Ureter (tissue), 1 donor: ENCODE results near the gene AKR1C1. TPM values are rescaled to one million over a fixed set of nuclear protein-coding genes. Genes with fewer than 3 reads are reported as not detected.
"Not testable (repeated sequence)": the region's sequence is repeated elsewhere in the genome, so short reads cannot be mapped to it uniquely, and the experiment has no call there.

Experiments
- DNase-seq: peaks from one replicate; pipeline ENCODE4 v3.0.0-alpha.2; 2020; ENCODE audit warnings: low spot score
- total RNA-seq: library from RNA; stranded (reverse); gene quantifications from one replicate; pipeline ENCODE4 v1.2.4, GENCODE V29; 2023
- donor health status: DM: yes; HTN: yes; CAD: no.

AKR1C1 gene
- total RNA-seq, 1 donor from 2014 or later = 31.4 TPM

DNA sequence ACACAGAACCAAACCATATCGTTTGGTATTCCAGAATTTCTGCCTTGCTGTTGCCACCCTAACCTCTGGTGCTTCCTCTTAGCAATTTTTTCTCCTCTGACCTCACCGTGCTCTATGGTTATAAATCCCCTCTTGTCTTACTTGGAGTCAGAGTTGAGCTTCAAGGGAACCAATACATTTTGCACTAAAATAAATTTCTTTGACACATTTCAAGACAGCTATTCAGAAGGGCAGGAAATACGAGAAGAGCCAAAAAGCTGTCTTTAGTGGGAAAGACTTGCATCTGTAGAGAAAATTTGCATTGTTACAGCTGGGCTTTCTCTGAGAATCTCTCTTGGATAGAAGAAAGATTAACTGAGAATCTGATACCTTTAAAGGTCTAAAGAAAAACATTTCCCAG, 54.9 kb downstream of the AKR1C1 start:
- no peak for DNase-seq

GRCh38 chr10:5018671-5019277, 55.6 kb downstream of the AKR1C1 start:
- peak; percentile 60 for DNase-seq

DNA sequence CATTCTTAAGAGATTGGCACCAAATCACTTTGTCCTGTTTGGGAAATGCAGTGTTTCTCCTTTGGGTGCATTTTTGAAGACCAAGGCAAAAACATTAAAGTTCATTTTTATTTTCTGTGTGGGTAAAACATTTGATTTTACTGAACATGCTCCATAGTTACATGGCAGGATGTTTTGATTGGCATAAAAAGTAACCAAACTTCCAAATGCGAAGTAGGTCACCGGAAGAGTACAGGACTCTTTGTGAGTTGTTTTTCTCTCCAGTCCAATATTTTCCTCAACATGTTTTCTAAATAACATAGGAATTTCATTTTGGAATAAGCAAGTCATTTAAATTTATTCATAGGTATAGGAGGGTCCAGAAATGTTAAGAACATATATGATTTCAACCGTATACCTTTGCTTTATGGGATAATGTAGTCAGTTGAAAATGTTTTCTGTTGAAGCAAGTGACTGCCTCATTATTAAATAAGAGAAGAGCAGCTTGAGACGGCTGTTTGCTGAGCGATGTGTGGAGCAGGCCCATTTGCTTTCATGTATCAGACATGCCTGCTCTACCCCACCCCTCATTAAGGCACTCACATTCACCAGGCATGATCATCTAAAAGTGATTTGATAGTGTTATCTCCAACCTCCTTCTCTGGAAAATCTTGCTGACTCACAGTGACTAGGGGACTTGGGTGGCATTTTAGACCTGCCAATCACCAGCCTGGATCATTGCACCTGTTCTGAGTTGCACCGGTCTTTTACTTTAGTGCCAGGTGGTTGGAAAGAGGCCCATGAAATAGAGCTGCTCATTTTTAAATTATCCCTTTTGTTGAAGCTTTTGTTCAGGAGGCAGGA, 56.8 kb downstream of the AKR1C1 start:
- DNase-seq = not testable (repeated sequence)

GRCh38 chr10:5021624-5022290, 58.5 kb downstream of the AKR1C1 start:
- not testable (repeated sequence) for DNase-seq

DNA sequence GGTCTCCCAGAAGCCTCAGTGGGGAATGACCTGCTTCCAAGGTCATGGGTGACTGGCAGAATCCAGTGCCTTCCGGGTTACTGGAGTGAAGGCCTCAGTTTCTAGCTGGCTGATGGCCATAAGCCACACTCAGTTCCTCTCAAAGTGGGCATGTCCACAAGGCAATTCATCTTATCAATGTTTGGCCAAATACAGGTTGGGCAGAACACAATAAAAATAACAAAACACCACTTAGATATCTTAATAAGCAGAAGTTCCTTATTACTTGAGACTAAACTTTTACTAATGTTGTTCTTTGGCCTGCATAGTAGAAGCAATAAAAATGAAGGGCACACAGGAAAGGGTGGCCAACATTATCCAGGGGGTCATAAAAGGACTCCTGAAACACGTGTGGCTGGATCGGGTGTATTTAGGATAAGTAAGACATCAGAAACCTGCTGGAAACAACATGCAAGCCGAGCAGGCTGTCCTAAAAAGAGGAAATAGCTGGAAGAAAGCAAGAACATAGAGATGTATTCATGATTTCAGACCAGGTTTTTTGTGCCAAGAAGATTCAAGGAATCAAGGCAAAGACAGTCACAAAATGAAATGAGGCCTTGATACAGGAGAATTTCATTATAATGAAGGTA, 60.1 kb downstream of the AKR1C1 start:
- DNase-seq = no peak

DNA sequence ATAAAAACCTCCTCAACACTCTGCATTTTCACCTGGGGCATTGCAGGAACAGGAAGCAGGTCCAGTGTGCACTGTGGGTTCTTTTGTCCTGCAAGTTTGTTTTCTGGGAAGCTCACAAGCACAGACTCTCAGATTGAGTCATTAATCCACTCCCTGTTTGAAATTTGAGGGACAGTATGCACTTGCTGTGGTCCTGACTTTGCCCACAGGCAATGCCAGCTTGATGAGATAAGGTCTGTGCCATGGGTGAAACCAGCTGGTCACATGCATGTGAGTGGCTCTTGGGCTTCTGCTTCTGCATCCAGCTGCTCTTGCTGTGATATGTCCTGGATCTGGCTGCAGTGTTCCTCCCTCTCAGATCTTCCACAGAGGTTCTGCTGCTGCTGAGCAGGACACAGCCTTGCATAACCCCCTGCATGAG, 62.3 kb downstream of the AKR1C1 start:
- not testable (repeated sequence) for DNase-seq

GRCh38 chr10:5030989-5031388, 67.8 kb downstream of the AKR1C1 start:
- DNase-seq = no peak

GRCh38 chr10:5031588-5031987, 68.4 kb downstream of the AKR1C1 start:
- DNase-seq = not testable (repeated sequence)

- DNase-seq = not testable (repeated sequence)
Measured at GRCh38 chr10:5032444-5032843, 69.2 kb downstream of the AKR1C1 start.

Other genes starting within 250 kb of the AKR1C1 start
- 10.3 TPM for gene AKR1E2, start 137.2 kb upstream of the AKR1C1 start, total RNA-seq
- 343 TPM for gene AKR1C2, start 40.4 kb downstream of the AKR1C1 start, total RNA-seq
- 166 TPM for gene AKR1C3, start 131.0 kb downstream of the AKR1C1 start, total RNA-seq
- gene AKR1C8, start 221.7 kb downstream of the AKR1C1 start, total RNA-seq = not detected
- not detected for gene AKR1C4, start 233.4 kb downstream of the AKR1C1 start, total RNA-seq